ENCODE data around the gene H2BK1. TPM values are rescaled to one million over a fixed set of nuclear protein-coding genes. Genes with fewer than 3 reads are reported as not detected.

Gene H2BK1
- total and polyA plus RNA-seq, 2 of the 13 experiments (the other 11 are each of a cell fraction or from before 2014, with no cell fraction given) = not detected

GRCh38 chr7:151254316-151254715 lies 44.0 kb upstream of the H2BK1 start (continued):
- TF ChIP-seq, protein P1, sequence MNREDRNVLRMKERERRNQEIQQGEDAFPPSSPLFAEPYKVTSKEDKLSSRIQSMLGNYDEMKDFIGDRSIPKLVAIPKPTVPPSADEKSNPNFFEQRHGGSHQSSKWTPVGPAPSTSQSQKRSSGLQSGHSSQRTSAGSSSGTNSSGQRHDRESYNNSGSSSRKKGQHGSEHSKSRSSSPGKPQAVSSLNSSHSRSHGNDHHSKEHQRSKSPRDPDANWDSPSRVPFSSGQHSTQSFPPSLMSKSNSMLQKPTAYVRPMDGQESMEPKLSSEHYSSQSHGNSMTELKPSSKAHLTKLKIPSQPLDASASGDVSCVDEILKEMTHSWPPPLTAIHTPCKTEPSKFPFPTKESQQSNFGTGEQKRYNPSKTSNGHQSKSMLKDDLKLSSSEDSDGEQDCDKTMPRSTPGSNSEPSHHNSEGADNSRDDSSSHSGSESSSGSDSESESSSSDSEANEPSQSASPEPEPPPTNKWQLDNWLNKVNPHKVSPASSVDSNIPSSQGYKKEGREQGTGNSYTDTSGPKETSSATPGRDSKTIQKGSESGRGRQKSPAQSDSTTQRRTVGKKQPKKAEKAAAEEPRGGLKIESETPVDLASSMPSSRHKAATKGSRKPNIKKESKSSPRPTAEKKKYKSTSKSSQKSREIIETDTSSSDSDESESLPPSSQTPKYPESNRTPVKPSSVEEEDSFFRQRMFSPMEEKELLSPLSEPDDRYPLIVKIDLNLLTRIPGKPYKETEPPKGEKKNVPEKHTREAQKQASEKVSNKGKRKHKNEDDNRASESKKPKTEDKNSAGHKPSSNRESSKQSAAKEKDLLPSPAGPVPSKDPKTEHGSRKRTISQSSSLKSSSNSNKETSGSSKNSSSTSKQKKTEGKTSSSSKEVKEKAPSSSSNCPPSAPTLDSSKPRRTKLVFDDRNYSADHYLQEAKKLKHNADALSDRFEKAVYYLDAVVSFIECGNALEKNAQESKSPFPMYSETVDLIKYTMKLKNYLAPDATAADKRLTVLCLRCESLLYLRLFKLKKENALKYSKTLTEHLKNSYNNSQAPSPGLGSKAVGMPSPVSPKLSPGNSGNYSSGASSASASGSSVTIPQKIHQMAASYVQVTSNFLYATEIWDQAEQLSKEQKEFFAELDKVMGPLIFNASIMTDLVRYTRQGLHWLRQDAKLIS (CRISPR knock-in tag; IDR thresholded peaks at IDR 0.05) = no peak

DNA sequence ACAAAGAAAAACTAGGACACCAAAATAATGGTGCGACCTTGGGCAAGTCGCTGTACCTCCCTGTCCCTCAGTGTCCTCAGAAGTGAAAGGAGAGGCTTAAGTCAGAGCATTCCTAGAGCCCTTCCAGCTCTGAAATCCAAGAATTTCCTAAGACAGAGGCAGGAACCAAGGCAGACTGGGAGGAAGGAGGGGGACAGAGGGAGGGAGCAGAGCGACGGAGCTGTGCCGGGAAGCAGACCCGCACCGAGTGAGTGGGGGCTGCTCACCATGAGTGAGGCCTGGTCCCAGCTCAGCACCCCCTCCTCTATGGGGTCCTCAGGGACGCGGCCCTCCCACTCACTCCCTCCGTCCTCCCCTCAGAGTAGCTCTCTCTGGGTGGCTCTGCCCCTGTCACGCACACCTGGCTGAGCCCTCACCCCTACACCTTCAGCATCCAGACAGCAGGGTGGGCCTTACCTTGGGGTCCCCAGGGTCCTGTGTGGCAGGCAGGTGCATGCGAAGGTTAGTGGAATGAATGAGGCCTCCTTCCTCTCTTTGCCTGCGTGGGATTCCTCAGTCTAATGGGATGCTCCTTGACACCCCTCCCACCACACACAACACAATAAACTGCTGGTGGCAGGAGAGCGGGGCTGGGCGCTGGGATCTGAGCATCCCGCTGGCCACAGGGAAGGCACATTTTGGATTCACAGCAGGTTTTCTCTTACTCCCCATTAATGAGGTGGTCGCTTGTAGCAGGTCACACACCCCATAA lies 42.8 kb upstream of the H2BK1 start:
- in situ Hi-C loops (cut with HindIII; ENCODE audit: extremely low pct_ligation_motif_present, low pct_unique_long_range_greater_than_20kb) = loop anchor here (5.0 kb wide), 1 partner anchor 49 kb away; no protein-coding TSS in a partner anchor
- Histone ChIP-seq H3K79me2 (ENCODE audit: insufficient read depth, low read length) (no peaks in the 10 kb centered on the region), H3K9me3 (ENCODE audit: low read length) (no peaks in the 10 kb centered on the region), H3K4me2 (ENCODE audit: low read depth, low read length) (no peak overlapping the region), H3K9ac (ENCODE audit: insufficient read depth, low read depth, low read length) (no peak overlapping the region), H3K4me3 (replicated peaks in 1 of 3; ENCODE audit: insufficient read depth in 1 of 3, low read depth in 2 of 3, low read length in 3 of 3) (no peak overlapping the region), H3K27ac (ENCODE audit: extremely low read length, insufficient read depth, low read length) (no peak overlapping the region), H4K20me1 (ENCODE audit: insufficient read depth, low read length) (no peaks in the 10 kb centered on the region), H3K36me3 (replicated peaks in 1 of 2; ENCODE audit: control insufficient read depth in 1 of 2, insufficient read depth in 2 of 2, low read length in 2 of 2) (no peaks in the 10 kb centered on the region), H3K27me3 (ENCODE audit: control insufficient read depth in 1 of 2, insufficient read depth in 2 of 2, low read length in 2 of 2) (peaks cover 17 to 86% of the 10 kb centered on the region in 2 experiments), H2AFZ (ENCODE audit: low read length) (no peak overlapping the region), H3K4me1 (ENCODE audit: insufficient read depth, low read length) (peaks cover 41% of the 10 kb centered on the region)
- ChIA-PET CTCF (ENCODE audit: low intra/inter-chr PET ratio, low total read pairs) (no interaction called here), POLR2A (no interaction called here)
- FAIRE-seq = no peak
- no peak for DNase-seq (ENCODE audit: low spot score)
- WGBS (ENCODE audit: low lambda C conversion rate) = 54% methylated on average over 13 of the region's 17 CpGs
- intact Hi-C loops (cut with micrococcal nuclease; ENCODE audit: unreplicated experiment) = no loop called here
- ATAC-seq = no peak
- BruUV-seq (replicated peaks) = no TSS peak
- TF ChIP-seq ONECUT2 (CRISPR knock-in tag; IDR thresholded peaks at IDR 0.05) (no peak), ZNF331 (CRISPR knock-in tag; IDR thresholded peaks at IDR 0.05) (no peak), EED (CRISPR knock-in tag; IDR thresholded peaks at IDR 0.05) (no peak), STAT5B (CRISPR knock-in tag; IDR thresholded peaks at IDR 0.05) (no peak), ZSCAN22 (CRISPR knock-in tag; IDR thresholded peaks at IDR 0.05) (no peak), STAG1 (CRISPR knock-in tag; IDR thresholded peaks at IDR 0.05) (no peak), KLF9 (CRISPR knock-in tag; IDR thresholded peaks at IDR 0.05; ENCODE audit: low read depth) (no peak), WIZ (CRISPR knock-in tag; IDR thresholded peaks at IDR 0.05) (no peak), RNF2 (conservative IDR thresholded peaks at IDR 0.05; ENCODE audit: low read depth) (no peak), RFXAP (CRISPR knock-in tag; IDR thresholded peaks at IDR 0.05; ENCODE audit: borderline replicate concordance) (no peak)
- TF ChIP-seq, protein P2, sequence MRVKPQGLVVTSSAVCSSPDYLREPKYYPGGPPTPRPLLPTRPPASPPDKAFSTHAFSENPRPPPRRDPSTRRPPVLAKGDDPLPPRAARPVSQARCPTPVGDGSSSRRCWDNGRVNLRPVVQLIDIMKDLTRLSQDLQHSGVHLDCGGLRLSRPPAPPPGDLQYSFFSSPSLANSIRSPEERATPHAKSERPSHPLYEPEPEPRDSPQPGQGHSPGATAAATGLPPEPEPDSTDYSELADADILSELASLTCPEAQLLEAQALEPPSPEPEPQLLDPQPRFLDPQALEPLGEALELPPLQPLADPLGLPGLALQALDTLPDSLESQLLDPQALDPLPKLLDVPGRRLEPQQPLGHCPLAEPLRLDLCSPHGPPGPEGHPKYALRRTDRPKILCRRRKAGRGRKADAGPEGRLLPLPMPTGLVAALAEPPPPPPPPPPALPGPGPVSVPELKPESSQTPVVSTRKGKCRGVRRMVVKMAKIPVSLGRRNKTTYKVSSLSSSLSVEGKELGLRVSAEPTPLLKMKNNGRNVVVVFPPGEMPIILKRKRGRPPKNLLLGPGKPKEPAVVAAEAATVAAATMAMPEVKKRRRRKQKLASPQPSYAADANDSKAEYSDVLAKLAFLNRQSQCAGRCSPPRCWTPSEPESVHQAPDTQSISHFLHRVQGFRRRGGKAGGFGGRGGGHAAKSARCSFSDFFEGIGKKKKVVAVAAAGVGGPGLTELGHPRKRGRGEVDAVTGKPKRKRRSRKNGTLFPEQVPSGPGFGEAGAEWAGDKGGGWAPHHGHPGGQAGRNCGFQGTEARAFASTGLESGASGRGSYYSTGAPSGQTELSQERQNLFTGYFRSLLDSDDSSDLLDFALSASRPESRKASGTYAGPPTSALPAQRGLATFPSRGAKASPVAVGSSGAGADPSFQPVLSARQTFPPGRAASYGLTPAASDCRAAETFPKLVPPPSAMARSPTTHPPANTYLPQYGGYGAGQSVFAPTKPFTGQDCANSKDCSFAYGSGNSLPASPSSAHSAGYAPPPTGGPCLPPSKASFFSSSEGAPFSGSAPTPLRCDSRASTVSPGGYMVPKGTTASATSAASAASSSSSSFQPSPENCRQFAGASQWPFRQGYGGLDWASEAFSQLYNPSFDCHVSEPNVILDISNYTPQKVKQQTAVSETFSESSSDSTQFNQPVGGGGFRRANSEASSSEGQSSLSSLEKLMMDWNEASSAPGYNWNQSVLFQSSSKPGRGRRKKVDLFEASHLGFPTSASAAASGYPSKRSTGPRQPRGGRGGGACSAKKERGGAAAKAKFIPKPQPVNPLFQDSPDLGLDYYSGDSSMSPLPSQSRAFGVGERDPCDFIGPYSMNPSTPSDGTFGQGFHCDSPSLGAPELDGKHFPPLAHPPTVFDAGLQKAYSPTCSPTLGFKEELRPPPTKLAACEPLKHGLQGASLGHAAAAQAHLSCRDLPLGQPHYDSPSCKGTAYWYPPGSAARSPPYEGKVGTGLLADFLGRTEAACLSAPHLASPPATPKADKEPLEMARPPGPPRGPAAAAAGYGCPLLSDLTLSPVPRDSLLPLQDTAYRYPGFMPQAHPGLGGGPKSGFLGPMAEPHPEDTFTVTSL (CRISPR knock-in tag; IDR thresholded peaks at IDR 0.05; ENCODE audit: borderline replicate concordance) = no peak
- TF ChIP-seq, protein P3, sequence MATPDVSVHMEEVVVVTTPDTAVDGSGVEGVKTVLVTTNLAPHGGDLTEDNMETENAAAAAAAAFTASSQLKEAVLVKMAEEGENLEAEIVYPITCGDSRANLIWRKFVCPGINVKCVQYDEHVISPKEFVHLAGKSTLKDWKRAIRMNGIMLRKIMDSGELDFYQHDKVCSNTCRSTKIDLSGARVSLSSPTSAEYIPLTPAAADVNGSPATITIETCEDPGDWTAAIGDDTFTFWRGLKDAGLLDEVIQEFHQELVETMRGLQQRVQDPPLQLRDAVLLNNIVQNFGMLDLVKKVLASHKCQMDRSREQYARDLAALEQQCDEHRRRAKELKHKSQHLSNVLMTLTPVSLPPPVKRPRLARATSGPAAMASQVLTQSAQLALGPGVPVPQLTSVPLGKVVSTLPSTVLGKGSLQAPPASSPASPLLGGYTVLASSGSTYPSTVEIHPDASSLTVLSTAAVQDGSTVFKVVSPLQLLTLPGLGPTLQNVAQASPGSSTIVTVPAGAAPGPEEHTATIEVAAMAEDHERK (CRISPR knock-in tag; IDR thresholded peaks at IDR 0.05; ENCODE audit: low read depth) = no peak
